ENCODE results near the gene SOCS3. TPM values are rescaled to one million over a fixed set of nuclear protein-coding genes. Genes with fewer than 3 reads are reported as not detected.

SOCS3 gene
- 10 to 100 TPM; 15.1 to 78.1 TPM for total RNA-seq
- long read RNA-seq, transcript SOCS3-201 (2 exons, 2,734 nt), result major isoform, 50 of 120 reads
- long read RNA-seq, partial matches to known transcripts, result 0 of 120 reads
- long read RNA-seq, other reads (novel, unspliced or antisense), result 70 of 120 reads

GRCh38 chr17:78359997-78360370, at the start of gene SOCS3:
Gene SOCS3, minus strand, starts transcription at chr17:78360077. Its CDS starts 982 bp downstream, at chr17:78359095.
- DNase-seq, result peak; percentile 96
- intact Hi-C loops (cut with DNase I), result loop anchor here (1.0 to 5.0 kb wide), 4 partner anchors 37 to 68 kb away; no protein-coding TSS in a partner anchor
- ATAC-seq, result peak; percentile 83 to 88

GRCh38 chr17:78409191-78409928, 49.5 kb upstream of the SOCS3 start:
- intact Hi-C loops (cut with DNase I), result no loop called here
- DNase-seq, result no peak
- no peak for ATAC-seq

- intact Hi-C loops (cut with DNase I), result no loop called here
- ATAC-seq (no peak), DNase-seq (no peak)
Measured at GRCh38 chr17:78408476-78409050, 48.7 kb upstream of the SOCS3 start.

GRCh38 chr17:78407387-78408000, 47.6 kb upstream of the SOCS3 start:
- ATAC-seq (no peak), DNase-seq (no peak)
- intact Hi-C loops (cut with DNase I), result no loop called here

GRCh38 chr17:78406920-78407319, 47.0 kb upstream of the SOCS3 start:
- no peak for DNase-seq
- no peak for ATAC-seq
- intact Hi-C loops (cut with DNase I), result no loop called here

- DNase-seq, result no peak
- intact Hi-C loops (cut with DNase I), result no loop called here
- no peak for ATAC-seq
Measured at GRCh38 chr17:78406396-78406795, 46.5 kb upstream of the SOCS3 start.

- DNase-seq (no peak), ATAC-seq (no peak)
- intact Hi-C loops (cut with DNase I), result no loop called here
Measured at GRCh38 chr17:78403822-78404221, 43.9 kb upstream of the SOCS3 start.

GRCh38 chr17:78401891-78402290, 42.0 kb upstream of the SOCS3 start:
- ATAC-seq (no peak), DNase-seq (no peak)
- intact Hi-C loops (cut with DNase I), result no loop called here

- DNase-seq, result no peak
- intact Hi-C loops (cut with DNase I), result no loop called here
- no peak for ATAC-seq
Measured at GRCh38 chr17:78401246-78401645, 41.4 kb upstream of the SOCS3 start.

- DNase-seq (no peak), ATAC-seq (no peak)
Measured at GRCh38 chr17:78400581-78401240, 40.8 kb upstream of the SOCS3 start.

GRCh38 chr17:78399693-78400144, 39.8 kb upstream of the SOCS3 start:
- DNase-seq (no peak), ATAC-seq (no peak)
- intact Hi-C loops (cut with DNase I), result loop anchor here in 1 of 2 donors (5.0 kb wide), 1 partner anchor 37 kb away; the partner anchor contains the start of gene SOCS3

More at GRCh38 chr17:78400581-78401240, 40.8 kb upstream of the SOCS3 start:
- intact Hi-C loops (cut with DNase I), result no loop called here

GRCh38 chr17:78399028-78399692, 39.3 kb upstream of the SOCS3 start:
- intact Hi-C loops (cut with DNase I), result loop anchor here in 1 of 2 donors (5.0 kb wide), 1 partner anchor 37 kb away; the partner anchor contains the start of gene SOCS3
- no peak for ATAC-seq
- no peak for DNase-seq

- intact Hi-C loops (cut with DNase I), result loop anchor here in 1 of 2 donors (5.0 kb wide), 1 partner anchor 36 kb away; the partner anchor contains the start of gene SOCS3
- ATAC-seq, result no peak
- no peak for DNase-seq
Measured at GRCh38 chr17:78398390-78398789, 38.5 kb upstream of the SOCS3 start.

- ATAC-seq (peak; percentile 88 to 94), DNase-seq (peak; percentile 56)
- intact Hi-C loops (cut with DNase I), result loop anchor here in 1 of 2 donors (5.0 kb wide), 1 partner anchor 35 kb away; the partner anchor contains the start of gene SOCS3
Measured at GRCh38 chr17:78397681-78398101, 37.8 kb upstream of the SOCS3 start.

GRCh38 chr17:78396441-78397337, 36.8 kb upstream of the SOCS3 start:
- peak; percentile 59 for DNase-seq
- peak; percentile 42 to 79 for ATAC-seq
- intact Hi-C loops (cut with DNase I), result loop anchor here in 1 of 2 donors (5.0 kb wide), 1 partner anchor 34 kb away; the partner anchor contains the start of gene SOCS3

- no peak for ATAC-seq
- no peak for DNase-seq
- intact Hi-C loops (cut with DNase I), result loop anchor here in 1 of 2 donors (5.0 kb wide), 1 partner anchor 33 kb away; the partner anchor contains the start of gene SOCS3
Measured at GRCh38 chr17:78395155-78395554, 35.3 kb upstream of the SOCS3 start.

GRCh38 chr17:78394209-78394608, 34.3 kb upstream of the SOCS3 start:
- intact Hi-C loops (cut with DNase I), result no loop called here
- no peak for ATAC-seq
- DNase-seq, result no peak
